GM18868 (cell line): ENCODE measurements around the gene CDC40.
A peak's percentile ranks its signal among the peaks of the same experiment; 100 is the strongest.

Experiments
- ATAC-seq: cut with Tn5 transposase; IDR thresholded peaks from one replicate; pipeline ENCODE4 v1.9.1; 2021; ENCODE audit warnings: mild to moderate bottlenecking, moderate library complexity; ENCODE audit not compliant: unreplicated experiment

The CDC40 gene

DNA sequence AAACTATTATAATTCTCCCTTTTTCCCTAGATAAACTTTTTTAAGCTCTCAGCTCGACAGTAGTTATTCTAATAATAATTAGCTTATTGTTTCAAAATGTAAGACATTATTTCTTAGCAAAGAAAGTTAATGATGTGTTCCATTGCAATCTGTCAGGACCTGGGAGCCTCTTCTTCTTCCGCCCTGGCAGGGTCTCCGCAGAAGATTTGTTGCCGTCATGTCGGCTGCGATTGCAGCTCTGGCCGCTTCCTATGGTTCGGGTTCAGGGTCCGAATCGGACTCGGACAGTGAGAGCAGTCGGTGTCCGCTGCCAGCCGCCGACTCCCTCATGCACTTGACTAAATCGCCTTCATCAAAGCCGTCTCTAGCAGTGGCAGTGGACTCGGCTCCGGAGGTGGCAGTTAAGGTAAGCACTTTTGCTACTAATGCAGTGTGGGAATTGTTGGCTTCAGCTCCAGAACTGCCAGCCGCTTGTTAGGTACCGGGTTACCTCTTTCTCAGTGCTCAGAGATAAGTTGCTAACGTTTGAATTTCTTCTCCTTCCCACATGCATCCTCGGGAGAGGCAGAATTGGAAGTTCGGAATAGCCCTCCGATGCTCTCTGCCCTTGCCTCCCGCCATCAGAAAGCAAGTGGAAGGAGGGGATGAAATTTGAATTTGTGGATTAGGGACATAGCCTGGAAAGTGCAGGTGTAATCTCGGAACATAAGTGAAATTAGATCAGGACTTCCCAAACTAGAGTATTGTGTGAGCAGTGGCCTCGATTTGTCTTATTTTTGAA, at the start of gene CDC40:
Gene CDC40, plus strand, starts transcription at position 200 of the 781 bp plus-strand sequence. Its CDS starts 18 bp downstream, at position 218.
- peak; percentile 40 for ATAC-seq

DNA sequence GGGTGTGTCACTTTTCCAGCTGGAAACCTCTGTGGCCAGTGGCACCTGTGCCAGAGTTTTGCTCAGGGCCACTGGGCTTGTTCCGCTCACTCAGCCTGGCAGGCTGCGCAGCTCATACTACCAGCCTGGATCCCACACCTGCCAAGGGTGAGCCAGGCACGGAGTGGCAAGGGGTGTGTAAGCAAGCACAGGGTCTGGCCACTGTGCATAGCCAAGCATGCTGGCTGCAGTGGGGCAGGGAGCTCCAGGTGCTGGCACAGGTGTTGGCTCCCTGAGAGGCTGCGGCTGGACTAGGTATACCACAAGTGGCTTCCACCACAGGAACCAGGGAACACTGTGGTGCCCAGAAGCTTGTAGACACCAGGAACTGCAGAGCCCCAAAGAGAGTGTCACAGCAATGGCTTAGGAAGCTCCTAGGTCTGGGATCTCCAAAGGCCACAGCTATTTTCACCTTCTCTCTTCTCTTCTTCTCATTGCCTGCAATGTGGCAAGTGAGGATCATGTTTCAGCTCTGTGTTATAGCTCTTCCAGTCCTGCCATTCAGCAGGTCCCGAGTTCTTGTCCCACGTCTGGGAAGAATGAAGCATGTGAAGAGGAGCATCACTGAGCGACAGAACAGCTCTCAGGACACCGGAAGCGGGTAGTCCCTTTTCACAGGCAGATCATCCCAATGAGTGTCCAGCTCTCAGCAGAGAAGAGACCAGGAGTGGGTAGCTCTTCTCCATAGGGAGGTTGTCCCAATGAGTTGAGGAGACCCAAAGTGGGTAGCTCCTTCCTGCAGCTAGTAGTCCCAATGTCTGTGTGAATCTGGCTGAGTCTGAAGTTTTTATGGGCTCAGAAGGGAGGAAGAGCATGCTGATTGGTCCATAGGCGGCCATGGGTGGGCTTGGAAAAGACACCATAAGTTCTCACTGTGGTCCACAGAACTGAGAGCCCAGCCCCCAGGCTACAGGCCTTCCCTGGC, 42.0 kb upstream of the CDC40 start:
- ATAC-seq: no peak

DNA sequence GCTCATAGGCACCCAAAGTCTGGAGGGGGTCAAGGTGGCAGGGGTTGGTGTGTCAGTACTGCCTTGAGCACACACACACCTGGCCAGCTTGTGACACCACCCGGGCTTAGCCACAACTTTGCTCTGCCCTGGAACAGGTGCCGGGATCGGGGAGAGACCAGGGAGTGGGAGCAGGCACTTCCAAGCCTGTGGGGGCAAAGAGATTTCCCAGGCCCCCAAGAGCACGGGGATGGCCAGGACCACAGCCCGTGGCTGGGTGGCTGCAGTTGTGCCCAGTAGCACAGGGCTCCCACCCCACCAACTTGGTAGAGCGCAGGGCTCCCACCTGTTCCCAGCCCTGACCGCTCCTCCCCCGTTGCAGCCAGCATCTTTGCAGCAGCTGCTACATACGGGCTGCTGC, 41.2 kb upstream of the CDC40 start:
- no peak for ATAC-seq

DNA sequence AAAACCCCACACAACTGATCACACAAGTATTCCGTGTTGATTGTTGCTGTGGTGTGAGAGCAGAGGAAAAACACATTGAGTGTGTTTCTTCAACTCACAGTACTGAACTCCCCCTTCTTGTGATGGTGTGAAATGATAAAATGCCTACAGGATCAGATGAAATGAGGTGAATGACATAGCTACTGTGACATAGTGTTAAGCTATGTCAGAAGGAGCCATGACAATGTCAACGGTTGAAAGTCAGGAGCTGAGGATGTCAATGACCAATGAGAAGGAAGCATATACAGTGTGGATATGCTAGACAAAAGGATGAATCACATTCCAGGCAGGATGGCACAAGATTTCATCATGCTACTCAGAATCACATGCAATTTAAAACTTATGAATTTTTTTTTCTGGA, 39.6 kb upstream of the CDC40 start:
- no peak for ATAC-seq

DNA sequence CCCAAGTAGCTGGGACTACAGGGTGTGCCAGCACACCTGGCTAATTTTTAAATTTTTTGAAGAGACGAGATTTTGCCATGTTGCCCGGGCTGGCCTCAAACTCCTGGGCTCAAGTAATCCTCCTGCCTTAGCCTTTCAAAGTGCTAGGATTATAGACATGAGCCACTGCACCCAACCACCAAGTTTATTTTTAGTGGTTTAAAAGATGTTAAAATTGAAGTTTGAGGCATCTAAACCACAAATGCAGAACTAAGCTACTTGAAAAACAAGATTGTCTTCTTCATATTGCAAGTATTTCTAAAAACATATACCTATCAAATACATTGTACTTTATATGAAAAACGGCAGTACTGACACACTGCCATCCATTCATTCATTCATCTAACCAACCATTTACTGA, 32.4 kb upstream of the CDC40 start:
- ATAC-seq: no peak

DNA sequence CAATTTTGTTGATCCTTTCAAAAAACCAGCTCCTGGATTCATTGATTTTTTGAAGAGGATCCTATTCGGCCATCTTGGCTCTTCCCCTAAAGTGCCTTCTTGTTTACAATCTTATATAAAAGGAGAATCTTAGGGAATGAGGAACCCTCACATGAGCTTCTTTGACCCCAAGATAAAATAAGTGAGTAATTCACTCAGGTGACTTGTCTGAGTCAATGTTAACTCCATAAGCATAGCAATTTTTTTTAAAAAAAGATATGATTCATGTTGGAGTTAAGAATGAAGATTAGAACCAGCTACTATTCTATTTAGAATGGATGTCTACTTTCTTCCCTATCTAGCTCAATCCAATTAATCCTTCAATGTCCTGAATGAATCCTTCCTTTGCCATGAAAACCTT, 21.7 kb upstream of the CDC40 start:
- ATAC-seq: no peak

DNA sequence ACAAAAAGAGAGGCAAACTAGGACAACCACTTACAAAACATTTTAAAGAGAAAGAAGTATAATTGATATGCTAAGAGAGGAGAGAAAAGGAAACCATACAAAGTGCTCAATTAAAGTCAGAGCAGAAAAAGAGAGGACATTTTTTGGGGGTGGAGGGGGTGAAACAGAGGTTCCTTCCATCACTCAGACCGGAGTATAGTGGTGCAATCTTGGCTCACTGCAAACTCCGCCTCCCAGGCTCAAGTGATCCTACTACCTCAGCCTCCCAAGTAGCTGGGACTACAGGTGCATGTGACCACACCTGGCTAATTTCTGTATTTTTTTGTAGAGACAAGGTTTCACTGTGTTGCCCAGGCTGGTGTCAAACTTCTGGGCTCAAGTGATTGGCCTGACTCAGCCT, 10.1 kb upstream of the CDC40 start:
- no peak for ATAC-seq

DNA sequence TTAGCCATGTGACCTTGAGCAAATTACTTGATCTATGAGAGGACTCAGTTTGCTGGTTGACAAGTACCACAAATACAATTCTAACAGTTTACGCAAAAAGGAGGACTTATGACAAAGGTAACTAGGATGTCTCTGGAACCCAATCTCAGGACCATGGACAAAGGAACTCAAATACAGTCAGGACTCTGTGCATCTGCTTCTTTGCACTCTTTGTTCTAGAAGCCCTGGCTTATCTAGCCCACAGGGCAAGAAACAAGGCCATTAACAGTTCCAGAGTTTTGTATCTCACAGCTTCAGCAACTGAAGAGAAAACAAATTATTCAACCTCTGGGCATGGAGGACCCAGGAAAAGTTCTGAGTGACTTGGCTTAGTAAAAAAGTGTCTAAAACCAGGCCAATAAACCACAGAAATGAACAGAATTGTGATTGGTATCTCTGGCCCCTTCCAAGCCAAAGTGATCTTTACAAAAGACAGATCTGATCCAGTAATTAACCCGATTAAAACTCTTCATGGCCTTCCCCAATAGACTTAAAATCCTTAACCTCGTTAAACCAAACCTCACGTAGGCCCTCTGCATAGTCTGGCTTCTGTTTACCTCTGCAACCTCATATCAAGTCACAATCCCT, 6.6 kb upstream of the CDC40 start:
- ATAC-seq: no peak

DNA sequence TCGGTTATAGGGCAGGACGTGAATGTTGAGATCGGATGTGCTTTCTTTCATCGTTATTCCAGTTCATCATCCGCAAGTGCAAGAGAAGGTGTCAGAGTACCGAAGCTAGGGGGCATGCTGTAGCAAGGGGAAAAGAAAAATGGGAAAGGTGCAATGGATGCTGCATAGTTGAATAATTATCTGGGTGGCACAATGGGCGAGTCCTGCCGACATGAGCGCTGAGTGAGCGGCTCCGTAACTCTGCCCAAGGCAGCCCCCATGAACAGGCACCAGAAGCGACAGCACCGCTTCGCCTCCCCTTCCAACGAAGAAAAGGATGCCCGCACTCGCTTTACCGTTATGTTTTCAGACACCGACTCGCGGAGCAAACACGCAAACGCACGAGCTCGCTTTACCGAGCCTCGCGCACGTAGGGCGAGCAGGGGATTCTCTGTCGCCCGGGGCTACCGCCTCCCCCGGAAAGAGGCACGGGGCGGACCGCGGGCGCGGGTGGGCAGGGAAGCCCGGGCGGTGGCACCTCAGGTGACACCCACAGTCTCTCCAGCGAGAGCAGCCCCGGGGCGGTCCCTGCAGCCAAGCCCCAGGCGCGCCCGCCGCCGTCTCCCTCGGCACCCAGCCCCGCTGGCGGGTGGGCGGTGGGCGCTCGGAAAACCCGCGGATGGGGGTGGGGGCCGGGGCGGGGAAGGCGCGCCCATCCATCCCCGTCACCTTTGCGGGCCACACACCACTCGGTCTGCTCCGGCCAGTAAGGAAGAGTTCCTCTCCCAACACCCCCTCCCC, 1.4 kb upstream of the CDC40 start:
- ATAC-seq: peak; percentile 28

DNA sequence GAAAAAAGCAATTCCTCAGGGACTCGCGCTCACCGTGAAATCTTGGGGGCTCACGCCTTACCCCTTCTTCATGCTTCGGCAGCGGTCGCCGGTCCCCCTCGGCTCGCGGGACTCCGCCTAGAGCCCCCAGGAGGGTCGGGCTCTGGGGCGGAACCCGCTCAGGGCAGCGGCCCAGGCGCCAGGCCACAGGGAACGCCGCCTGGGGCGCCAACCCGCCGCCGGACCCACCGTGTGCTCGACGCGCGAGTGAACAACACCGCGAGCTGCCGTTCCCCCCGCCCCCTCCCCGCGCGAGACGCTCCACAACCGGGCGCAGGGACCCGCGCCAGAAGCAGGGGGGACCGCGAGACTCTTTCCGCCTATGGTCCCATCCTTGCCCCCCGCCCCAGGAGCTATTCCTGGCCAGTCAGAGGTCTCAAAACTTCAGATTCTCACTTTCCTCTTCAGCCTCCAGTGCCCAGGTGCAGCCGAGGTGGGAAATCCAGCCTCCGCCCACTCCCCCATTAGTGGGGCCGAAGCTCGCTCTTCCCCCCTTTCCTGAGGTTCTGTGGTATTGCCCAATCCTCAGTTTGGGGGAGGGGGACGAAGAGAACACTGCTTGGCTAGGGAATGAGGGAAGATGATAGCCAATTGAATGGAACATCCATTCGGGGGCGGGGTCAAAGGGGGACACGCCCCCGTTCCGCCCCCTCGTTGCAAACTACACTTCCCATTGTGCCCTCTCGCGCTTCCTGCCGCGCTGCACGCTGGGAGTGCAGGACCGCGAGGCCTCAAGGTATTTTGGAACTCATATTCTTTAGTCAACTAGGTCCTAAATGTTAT, 610 bp upstream of the CDC40 start, which contains the start of gene WASF1:
Gene WASF1, minus strand, starts transcription at position 265 of the 822 bp plus-strand sequence. CDS start 52,069 bp downstream, outside the sequence.
- peak; percentile 83 for ATAC-seq

DNA sequence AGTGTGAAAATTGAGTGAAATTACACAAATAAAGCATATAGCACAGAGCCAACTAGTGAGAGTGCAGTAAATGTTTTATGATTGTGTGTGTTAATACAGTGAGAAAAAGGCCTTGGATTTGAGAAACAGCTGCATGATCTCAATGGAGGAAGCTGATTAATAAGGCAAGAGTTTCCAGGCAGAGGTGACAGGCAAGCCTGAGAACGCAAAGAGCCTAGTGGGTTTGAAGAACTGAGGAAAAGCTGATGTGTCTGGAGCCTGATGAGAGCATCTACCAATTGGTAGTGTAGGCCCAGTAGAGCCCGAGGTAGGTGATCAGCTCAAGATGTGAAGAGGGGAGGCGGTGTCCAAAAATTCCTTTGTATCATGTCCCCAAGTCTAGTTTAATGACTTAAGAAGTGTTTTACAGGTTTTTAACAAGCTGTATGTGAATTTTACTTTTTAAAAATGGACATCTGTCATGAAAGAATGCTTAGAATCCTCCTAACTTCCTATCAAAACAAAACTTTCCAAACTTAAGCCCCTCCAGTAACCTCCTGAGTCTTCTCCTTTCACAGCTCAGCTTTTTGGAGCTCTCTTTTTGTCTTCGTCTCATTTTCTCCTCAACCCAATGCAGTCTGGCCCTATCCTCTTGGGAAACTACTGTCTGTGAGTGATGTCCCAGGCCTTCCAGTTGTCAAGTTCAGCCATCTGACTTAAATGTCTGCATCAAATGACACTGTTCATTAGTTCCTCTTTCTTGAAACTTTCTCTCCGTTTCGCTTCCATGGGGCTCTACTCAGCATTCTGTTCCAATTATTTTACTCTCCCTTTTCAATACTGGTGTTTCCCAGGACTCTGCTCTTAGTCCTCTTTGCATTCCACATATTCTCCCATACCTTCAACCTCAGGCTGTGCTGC, 1.2 kb downstream of the CDC40 start:
- no peak for ATAC-seq

DNA sequence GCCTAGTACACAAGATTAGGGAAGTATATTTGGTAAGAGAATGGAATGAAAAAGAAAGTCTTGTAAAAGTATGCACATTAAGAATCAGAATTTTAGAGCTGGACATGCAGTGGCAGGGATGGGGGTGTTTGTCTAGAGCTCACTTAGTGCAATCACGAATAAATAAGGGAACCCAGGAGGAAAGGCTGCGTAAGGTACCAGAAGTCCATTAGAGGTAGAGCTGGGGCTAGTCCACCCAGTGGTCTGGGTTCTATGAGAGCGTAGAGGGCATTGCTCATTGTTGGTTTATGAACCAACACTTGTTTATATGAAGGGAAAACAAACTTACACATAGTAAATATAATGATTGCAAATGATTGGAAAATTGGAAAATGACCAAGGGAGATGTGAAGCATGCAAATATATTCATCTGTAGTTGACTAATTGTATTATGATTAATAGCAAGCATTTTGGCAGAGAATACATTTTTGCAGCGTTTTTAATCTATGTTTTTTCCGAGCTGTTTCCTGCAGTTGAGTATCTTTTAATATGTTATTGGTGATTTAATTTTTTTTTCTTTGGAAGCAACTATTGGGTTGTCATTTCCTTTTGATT, 3.2 kb downstream of the CDC40 start:
- ATAC-seq: no peak

DNA sequence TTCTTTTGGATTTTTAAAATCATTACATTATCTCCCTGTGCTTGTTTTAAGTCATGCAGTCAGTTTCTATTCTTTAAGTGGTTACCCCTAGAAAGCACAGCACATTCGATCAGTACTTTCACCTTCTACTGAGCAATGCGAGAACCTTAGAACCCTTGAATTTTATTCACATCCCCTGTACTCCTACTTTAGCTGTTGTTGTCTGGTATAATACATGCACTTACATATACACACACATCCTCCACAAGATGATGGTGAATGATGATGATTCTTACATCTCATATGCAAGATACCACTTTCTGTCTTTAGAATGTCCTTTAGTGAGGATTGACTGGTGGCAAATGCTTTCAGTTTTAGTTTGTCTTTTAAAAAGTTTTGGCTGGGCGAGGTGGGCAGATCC, 5.7 kb downstream of the CDC40 start:
- peak; percentile 64 for ATAC-seq

DNA sequence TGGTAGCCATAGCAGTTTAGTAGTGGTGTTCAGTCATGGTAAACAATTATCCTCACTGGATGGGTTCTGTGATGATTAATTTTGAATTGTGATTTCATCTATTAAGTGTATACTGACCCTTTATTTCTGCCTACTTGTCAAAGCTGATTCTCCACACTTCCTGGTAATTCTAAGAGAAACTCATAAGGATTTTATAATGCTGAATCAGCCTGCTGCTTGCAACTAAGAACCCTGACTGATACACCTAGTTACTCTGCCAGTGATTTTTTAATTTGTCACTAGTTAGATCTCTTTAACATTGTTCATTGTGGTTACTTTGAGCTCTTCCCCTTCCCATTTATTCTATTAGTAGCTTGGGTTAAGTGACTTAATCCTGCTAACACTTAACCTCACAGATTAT, 8.6 kb downstream of the CDC40 start:
- ATAC-seq: no peak

DNA sequence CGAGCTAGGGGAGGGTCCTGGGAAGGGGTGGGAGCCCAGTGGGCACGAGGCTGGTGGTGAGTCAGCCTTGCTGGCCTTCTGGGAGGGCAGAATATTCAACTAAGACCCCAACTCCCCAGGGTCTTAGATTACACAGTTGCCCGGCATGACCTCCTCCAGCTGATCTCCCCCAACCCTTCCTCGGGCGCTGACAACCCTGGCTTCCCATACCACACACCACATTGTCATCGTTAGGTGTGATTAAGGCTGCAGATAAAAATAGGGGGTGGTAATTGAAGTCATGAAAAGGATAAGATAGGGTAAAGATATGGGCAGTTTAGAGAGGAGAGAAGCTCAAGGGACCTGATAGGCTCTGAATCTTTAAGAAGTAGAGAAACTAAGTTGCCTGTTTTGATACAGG, 10.5 kb downstream of the CDC40 start:
- ATAC-seq: no peak

DNA sequence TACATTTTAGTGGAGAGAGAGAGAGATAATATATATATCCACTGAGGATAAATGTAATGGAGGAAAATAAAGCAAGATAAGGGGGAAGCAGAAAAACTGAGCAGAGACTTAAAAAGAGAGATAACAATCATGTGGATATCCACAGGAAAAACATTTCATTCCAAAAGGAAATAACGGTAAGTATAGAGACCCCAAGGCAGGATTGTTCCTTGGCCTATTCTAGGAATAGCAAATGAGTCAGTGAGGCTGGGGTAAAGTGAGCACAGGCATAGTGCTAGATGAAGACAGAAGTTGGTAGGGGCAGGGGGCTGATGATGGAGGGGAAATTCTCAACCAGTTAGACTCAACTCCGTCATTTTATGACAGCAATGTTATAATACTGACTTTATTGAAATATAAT, 11.2 kb downstream of the CDC40 start:
- ATAC-seq: no peak

DNA sequence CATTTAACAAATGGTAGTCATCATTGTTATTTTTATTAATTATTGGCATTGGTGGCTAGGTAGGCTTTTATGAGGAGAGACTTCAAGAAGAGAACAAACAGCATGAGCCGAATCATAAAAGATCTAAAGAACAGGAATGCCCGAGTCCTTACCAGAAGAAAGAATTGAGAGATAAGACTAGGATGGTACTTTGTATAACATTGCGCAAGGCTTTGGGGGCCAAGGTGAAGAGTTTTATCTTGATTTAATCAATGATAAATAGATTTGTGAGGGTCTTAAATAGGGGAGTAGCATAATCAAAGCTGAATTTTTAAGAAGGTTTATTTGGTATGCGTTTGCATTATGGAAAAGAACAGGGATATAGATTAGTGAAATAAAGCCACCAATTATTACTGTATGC, 15.4 kb downstream of the CDC40 start:
- no peak for ATAC-seq

DNA sequence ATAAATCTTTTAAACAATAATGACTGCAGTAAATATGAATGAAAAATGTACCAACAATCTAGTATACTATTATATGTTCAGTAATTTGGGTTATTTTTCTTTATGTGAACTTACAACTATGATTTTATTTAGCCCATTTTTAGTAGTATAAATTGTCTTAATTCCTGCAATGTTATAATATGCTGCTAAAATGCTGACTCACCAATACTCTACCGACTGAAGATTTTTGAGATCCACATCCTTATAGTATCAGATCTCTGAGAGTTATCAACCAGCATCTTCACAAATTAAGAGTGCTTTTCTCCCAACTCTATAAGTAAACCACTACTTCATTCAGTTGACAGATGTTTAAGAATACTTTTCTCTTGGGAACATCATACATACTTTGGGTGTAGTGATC, 16.6 kb downstream of the CDC40 start:
- no peak for ATAC-seq
